GM10266 (cell line): ENCODE measurements around the gene TLE1.

Source experiments
- DNase-seq: peaks from one replicate; pipeline ENCODE4 v3.0.0; 2012; ENCODE audit errors: extremely low spot score
- TF ChIP-seq, protein P1 (sequence below): IDR thresholded peaks from 2 replicates; pipeline ENCODE4 v1.5.1; 2012; ENCODE audit warnings: mild to moderate bottlenecking, low read depth; ENCODE audit not compliant: control insufficient read depth, insufficient read depth; ENCODE audit errors: missing control alignments

TLE1 gene

DNA sequence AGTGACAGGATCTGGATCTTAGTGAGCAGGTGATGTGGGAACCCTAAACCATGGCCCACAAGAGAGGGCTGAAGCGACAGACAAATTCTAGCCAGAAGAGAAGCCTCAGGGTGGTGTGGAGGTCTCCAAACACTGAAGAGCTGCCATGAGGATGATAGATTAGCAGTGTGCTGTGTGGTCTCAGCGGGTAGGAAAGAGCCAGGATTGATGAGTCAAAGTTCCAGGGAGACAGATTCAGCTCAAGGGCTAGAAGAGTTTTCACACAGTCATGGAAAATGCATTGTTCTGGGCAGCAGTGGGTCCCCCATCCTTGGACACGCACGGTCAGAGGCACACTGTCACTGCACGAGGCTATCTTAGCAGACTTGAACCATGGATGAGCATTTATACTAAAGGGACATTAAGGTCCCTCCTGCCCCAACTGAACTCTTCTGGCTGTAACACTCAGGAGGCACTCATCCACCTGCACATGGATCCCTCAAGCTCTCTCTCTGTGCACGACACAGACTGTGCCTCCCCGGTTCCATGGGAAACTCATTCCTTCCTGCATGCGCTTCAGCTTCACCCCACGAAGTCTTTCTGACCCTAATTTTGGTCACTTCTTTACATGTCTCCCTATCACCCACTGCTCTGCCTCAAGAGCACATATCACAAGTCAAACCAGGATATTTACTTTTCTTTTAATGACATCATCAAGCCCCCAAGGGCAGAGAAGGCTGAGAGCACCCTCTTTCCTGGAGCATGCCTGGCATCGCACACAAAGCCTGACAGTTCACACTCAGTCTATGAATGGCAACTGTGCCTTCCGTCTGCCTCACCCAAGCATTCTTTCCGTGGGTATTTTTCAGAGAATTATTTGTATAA is 84.8 kb downstream of the TLE1 start:
- no peak for DNase-seq
- TF ChIP-seq, protein P1, sequence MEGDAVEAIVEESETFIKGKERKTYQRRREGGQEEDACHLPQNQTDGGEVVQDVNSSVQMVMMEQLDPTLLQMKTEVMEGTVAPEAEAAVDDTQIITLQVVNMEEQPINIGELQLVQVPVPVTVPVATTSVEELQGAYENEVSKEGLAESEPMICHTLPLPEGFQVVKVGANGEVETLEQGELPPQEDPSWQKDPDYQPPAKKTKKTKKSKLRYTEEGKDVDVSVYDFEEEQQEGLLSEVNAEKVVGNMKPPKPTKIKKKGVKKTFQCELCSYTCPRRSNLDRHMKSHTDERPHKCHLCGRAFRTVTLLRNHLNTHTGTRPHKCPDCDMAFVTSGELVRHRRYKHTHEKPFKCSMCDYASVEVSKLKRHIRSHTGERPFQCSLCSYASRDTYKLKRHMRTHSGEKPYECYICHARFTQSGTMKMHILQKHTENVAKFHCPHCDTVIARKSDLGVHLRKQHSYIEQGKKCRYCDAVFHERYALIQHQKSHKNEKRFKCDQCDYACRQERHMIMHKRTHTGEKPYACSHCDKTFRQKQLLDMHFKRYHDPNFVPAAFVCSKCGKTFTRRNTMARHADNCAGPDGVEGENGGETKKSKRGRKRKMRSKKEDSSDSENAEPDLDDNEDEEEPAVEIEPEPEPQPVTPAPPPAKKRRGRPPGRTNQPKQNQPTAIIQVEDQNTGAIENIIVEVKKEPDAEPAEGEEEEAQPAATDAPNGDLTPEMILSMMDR: no peak

DNA sequence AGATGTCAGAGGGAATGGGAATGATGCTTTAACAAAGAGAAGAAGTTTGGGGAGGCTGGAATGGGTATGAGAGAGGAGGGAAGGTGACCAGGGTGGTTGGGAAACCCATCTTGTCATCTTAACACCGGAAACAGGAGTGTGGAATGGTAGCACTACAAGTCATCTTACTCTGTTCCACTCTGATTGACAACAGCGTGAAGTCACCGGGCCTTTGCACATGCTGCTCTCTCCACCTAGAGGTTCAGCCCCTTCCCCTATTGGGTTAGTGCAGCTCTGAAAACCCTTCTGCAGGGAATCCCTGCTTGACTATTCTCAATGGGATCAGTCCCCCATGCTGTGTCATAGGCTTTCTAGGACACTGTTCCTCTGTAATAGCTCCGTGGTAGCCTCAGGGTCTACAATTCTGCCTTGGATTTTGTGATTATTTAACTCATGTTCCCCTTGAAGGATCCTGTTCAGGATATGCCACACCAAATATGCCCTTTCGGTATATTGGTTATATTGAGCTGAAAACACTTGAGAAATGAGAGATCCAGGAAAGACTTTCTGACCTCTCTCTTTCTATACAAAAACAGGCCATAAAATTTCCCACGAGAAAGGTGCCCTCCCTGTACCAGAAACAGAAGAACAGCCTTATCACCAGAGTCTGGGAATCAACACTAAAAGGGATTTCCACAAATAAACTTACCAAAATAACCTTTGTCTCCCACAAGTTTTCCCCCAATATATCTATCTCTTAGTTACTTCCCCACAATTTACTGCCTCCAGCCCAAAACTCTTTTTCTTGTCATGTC is 86.3 kb downstream of the TLE1 start:
- TF ChIP-seq, protein P1: no peak
- DNase-seq: no peak

DNA sequence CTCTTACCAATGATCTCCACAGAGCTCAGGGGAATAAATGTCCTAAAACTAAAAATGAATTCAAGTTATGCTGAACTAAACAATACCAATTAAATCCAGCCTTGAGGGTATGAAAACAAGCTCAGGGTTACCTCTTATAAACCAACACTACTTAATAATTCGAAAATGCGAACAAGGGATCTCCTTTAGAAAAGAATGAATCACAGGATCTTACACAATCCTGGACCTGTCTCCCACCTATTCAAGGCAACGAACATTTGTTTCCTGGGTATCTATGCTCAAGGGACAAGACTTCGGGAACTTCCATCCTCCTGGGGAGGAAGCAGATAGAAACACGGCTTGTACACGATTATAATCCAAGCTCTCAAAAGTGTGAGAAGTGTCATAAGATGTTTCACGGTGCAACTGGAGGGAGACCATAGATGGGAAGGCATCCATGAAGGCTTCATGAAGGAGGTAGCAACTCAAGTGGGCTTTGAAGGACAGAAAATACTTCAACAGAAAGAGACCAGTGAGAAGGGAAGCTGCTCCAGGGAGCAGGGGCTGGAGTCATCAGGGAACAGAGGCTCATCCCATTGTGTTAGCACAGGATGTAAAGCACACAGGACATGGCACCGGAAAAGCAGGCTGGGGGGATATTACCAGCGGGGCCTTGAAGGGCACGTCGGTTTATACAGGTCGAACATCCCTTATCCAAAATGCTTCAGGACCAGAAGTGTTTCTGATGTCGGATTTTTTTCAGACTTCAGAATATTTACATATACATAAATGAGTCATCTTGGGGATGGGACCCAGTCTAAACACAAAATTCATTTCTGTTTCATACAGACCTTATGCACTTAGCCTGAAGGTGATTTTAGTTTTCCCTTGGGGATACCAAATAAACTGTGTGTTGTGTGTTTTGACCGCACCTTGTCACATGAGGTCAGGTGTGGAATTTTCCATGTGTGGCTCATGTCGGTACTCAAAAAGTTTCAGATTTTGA is 87.4 kb downstream of the TLE1 start:
- TF ChIP-seq, protein P1: no peak
- no peak for DNase-seq

DNA sequence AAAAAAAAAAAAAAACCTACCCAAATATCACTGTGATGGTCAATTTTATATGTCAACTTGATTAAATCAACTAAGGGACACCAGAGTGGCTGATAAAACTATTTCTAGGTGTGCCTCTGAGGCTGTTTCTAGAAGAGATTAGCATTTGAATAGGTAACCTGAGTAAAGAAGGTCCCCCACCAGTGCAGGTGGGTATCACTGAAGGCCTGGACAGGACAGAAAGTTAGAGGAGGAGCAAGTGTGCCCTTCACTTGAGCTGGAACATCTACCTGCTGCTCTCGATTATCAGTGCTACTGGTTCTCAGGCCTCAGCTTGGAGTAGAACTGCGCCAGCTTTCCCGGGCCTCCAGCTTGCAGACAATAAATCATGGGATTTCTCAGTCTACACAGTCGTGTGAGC is 88.7 kb downstream of the TLE1 start:
- no peak for DNase-seq
- TF ChIP-seq, protein P1: no peak

DNA sequence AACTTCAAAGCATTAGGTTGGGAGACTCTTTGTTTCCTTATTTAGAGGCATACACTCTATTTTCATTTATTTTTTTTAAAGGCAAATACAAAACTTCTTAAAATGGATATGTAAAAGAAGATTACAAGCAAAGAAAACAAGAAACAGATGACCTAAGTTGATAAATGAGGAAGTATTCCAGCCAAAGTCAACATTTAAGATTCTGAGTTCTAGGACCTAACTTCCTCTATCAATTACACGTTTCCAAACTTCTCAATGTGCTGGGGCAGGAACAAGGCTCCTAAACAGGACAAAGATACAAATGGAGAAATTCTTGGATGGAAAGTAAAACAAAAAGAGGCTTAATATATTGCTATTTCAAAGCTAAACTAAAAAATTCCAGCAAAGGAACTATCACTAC is 89.5 kb downstream of the TLE1 start:
- TF ChIP-seq, protein P1: no peak
- DNase-seq: no peak

DNA sequence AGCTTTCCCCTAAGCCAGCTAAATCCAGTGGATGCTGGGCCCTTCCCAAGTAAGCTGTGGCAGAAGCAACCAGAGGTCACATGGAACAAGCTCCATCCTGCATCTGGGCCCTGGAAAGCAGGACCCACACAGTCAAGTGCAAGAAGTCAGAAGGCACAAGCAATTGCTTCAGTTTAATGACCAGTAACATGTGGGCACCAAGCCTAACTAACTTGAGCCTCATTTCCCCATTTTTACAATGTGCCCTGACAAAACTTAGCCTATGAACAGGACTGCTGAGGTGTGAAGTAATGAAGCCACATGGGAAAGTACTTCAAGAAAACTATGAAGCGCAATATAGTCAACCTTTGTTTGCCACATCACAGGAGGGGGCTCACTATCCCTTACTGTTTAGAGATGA is 90.5 kb downstream of the TLE1 start:
- no peak for DNase-seq
- TF ChIP-seq, protein P1: no peak
